Heart left ventricle (tissue), 16 donors: ENCODE data around the gene INSYN1. TPM values are rescaled to one million over a fixed set of nuclear protein-coding genes. Genes with fewer than 3 reads are reported as not detected.
A peak's percentile ranks its signal among the peaks of the same experiment; 100 is the strongest.

ENCODE experiments used
- ATAC-seq, 4 donors: fragments of 200-7000 bp; cut with Tn5 transposase; one replicate each; pipeline ENCODE4 v1.9.1; 2020 to 2022; ENCODE audit warnings: moderate library complexity in 4 of 4, mild to moderate bottlenecking in 3 of 4, moderate number of reproducible peaks in 1 of 4
- DNase-seq, 5 donors: peaks; one replicate each; pipeline ENCODE4 v3.0.0-alpha.2; 2020
- H3K27ac ChIP-seq, 12 donors: fragments of 200-600 bp; sonication (generic) in 4 of 12; one replicate each; pipeline versions ENCODE4 v1.5.0 to v1.8.0; 2016 to 2022; ENCODE audit warnings: mild to moderate bottlenecking in 2 of 12
- H3K27me3 ChIP-seq, 9 donors: fragments of 200-600 bp; sonication (generic) in 2 of 9; one replicate each; pipeline versions ENCODE4 v1.5.1 to v1.8.0; 2016 to 2022; ENCODE audit warnings: mild to moderate bottlenecking in 3 of 9
- H3K36me3 ChIP-seq, 9 donors: fragments of 200-600 bp; sonication (generic) in 2 of 9; one replicate each; pipeline versions ENCODE4 v1.5.0 to v1.8.0; 2018 to 2022; ENCODE audit warnings: mild to moderate bottlenecking in 2 of 9
- H3K4me1 ChIP-seq, 12 donors: fragments of 200-600 bp; sonication (generic) in 4 of 12; one replicate each; pipeline versions ENCODE4 v1.5.0 to v1.8.0; 2016 to 2022; ENCODE audit warnings: mild to moderate bottlenecking in 3 of 12
- H3K4me3 ChIP-seq, 12 donors: fragments of 200-600 bp; sonication (generic) in 4 of 12; one replicate each; pipeline versions ENCODE4 v1.5.0 to v1.8.0; 2017 to 2022; ENCODE audit warnings: mild to moderate bottlenecking in 9 of 12, moderate library complexity in 4 of 12
- H3K9me3 ChIP-seq, 12 donors: fragments of 200-600 bp; sonication (generic) in 4 of 12; one replicate each; pipeline versions ENCODE4 v1.5.0 to v1.8.0; 2016 to 2022; ENCODE audit warnings: mild to moderate bottlenecking in 1 of 12
- POLR2A ChIP-seq, 2 donors: fragments of 450-650 bp; IDR thresholded peaks; one replicate each; pipeline ENCODE4 v1.6.1; 2017; ENCODE audit warnings: antibody characterized with exemption in 2 of 2, mild to moderate bottlenecking in 2 of 2, moderate library complexity in 2 of 2
- WGBS, 4 donors: extraction: QIAGEN DNeasy Blood & Tissue Kit in 2 of 4; methylation state at CpG; one replicate each; pipeline versions ENCODE4 v1.1.5 to v1.1.7; 2013 to 2018; 5-methylcytosine and 5-hydroxymethylcytosine counted together
- intact Hi-C, 10 donors: fragments of 100-400 bp; cut with DNase I; formaldehyde crosslinking; loops; one replicate each; pipeline versions ENCODE4 v1.11.1 to v1.14.2; 2022
- polyA plus RNA-seq, 2 donors: library from polyadenylated mRNA; stranded (reverse); fragments of 200-250 nt; gene quantifications; one replicate each; pipeline ENCODE4 v1.2.3, GENCODE V29; 2013
- total RNA-seq, 9 donors: library from RNA; depleted of rRNA in 2 of 9; stranded (reverse); fragments of >200 nt in 2 of 9; fragmentation: NEBNext Ultra II Directional in 3 of 9; extraction: Animal tissue kit (Norgen Biotek cat#: 25700) in 3 of 9; gene quantifications; one replicate each; pipeline versions ENCODE4 v1.1.0 to v1.2.4, GENCODE V29; 2016 to 2023
- TF ChIP-seq, protein P1 (sequence below), 12 donors: fragments of 200-600 bp; sonication (generic) in 4 of 12; IDR thresholded peaks; one replicate each; pipeline versions ENCODE4 v1.5.0 to v1.8.0; 2018 to 2022; ENCODE audit warnings: antibody characterized with exemption in 12 of 12, mild to moderate bottlenecking in 5 of 12
- donor health status: ischemic (EF 13 %, LVEDD 7.1; RV severe dilation, severe dysfunction).
- donor health status: healthy with polysubstance abuse.
- donor health status: DM: no; HTN: yes; CAD: no.
- donor health status: DM: no; HTN: no; CAD: no.
- donor health status: ischemic (EF 25% LVEDD 6.9; RV normal size, moderate dysfunction).
- donor health status: ischemic (EF 25% LVEDD 5.7; RV mildly dilated, moderate dysfunction).
- donor health status: healthy.
- donor health status: DM: yes; HTN: yes; CAD: no.
- donor health status: ischemic (EF 35%, LVEDD 5.7; RV mildly dilated, moderate dysfunction).
- donor health status: nonischemic (EF 11% LVEDD 7.7; RV severe dilation, severe dysfunction).
- donor health status: DM: yes; HTN: yes; CAD: no.
- donor health status: PGD.
- donor health status: ischemic (EF 29% LVEDD 5.4; RV normal size, mild dysfunction).
- donor health status: nonischemic (EF 23%, LVEDD 6.1; RV moderate dilation, normal function).

INSYN1 gene
- total and polyA plus RNA-seq, 11 donors: 51.5 to 182 (median 107) TPM

DNA sequence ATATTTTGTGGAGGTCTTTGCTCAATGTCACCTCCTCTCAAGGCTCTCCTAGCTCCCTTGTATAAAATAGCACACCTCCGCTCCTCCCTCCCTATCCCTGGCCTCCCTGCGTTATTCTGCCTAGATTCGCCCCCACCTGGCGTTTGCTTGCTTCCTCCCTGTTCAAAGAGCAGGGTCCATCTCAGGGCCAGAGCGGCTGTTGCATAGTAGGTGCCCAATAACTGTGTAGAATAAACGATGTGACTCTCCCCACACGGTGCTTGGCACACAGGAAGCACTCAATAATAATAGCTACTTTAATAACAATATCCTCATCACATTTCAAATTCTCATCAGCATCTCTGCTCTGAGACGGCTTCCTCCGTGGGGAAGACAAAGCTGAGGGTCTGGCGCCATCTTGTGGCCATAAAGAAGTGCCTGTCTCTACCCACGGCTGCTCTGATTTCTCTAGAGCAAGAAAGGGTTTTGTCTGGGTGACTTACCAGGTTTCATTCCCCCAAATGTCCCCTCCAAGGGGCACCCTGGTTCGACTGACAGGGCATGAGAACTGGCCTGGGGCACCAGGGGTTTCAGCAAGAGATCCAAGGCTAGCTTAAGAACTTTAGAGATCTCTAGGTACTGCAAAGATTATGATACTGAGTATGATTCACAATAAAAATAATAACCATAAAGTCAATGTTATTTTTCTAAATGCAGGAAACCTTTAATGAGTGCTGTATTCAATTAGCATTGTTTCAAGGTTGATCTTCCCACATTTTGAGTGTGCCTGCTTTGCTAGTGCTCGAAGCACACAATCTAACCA lies 52.9 kb downstream of the INSYN1 start:
- Histone ChIP-seq H3K36me3 (peaks cover 0 to 28% (median 13%) of the 10 kb centered on the region in 9 donors), H3K4me1 (peaks cover 0 to 36% (median 27%) of the 10 kb centered on the region in 12 donors), H3K4me3 (no peak overlapping the region), H3K9me3 (no peaks in the 10 kb centered on the region), H3K27me3 (no peaks in the 10 kb centered on the region), H3K27ac (no peak overlapping the region)
- peak; percentile 67 to 83 (median 77) for DNase-seq
- TF ChIP-seq, protein P1, sequence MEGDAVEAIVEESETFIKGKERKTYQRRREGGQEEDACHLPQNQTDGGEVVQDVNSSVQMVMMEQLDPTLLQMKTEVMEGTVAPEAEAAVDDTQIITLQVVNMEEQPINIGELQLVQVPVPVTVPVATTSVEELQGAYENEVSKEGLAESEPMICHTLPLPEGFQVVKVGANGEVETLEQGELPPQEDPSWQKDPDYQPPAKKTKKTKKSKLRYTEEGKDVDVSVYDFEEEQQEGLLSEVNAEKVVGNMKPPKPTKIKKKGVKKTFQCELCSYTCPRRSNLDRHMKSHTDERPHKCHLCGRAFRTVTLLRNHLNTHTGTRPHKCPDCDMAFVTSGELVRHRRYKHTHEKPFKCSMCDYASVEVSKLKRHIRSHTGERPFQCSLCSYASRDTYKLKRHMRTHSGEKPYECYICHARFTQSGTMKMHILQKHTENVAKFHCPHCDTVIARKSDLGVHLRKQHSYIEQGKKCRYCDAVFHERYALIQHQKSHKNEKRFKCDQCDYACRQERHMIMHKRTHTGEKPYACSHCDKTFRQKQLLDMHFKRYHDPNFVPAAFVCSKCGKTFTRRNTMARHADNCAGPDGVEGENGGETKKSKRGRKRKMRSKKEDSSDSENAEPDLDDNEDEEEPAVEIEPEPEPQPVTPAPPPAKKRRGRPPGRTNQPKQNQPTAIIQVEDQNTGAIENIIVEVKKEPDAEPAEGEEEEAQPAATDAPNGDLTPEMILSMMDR (IDR thresholded peaks at IDR 0.05): peak; percentile 89 to 99 (median 95)
- no peak for TF ChIP-seq POLR2A (IDR thresholded peaks at IDR 0.05)
- intact Hi-C loops: loop anchor here in 9 of 10 donors (1.0 to 10.0 kb wide), 11 partner anchors 23 to 395 kb away; partner anchors contain the start of gene NPTN (in 1 of the 9)
- ATAC-seq: peak in 3 of 4 donors; percentile 38 to 54 (median 43)
- 33 to 35% (median 34%) methylated on average over 13 of the region's 13 CpGs for WGBS, 4 donors

DNA sequence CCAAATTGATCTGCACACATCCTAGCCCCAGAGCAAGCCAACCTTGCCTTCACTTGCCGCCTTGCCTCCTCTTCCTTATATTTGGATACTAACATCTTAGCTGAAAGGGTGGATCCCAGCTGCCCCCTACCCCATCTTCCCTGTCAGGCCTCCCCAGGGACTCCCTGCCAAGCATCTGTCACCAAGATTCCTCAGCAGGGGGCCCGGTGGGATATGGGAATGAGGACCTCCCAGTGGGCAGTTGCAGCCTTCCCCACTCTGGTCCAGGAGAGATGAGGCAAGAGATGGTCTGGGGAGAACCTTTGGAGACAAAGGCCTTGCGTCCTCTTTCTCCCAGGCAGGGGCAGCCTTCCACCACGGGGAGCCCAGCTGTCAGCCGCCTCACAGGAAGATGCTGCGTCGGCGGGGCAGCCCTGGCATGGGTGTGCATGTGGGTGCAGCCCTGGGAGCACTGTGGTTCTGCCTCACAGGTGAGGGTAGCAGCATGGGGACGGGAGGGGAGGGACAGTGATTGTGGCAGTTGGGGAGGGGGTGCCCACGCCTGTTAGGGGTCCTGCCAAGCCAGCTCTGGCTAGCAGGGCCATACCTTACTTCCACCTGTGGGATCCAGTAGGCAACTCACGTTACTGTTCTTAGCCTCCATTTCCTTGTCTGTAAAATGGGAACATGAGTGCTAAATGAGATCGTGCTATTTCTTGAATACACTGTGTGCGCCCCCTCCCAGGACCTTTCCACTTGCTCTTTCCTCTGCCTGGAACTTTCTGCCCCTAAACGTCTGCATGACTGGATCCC lies 53.7 kb downstream of the INSYN1 start:
- H3K4me1 ChIP-seq: peaks cover 0 to 42% (median 35%) of the 10 kb centered on the region in 12 donors
- DNase-seq (no peak), ATAC-seq (no peak)
- peaks cover 0 to 2% (median 0%) of the 10 kb centered on the region in 9 donors for H3K27me3 ChIP-seq
- intact Hi-C loops: loop anchor here (1.0 to 10.0 kb wide), 13 partner anchors 22 to 395 kb away; partner anchors contain the start of gene NPTN (in 2 of the 10)
- 76 to 86% (median 78%) methylated on average over 10 to 14 of the region's 14 CpGs for WGBS, 4 donors
- H3K9me3 ChIP-seq: no peaks in the 10 kb centered on the region
- no peak overlapping the region for H3K27ac ChIP-seq
- H3K36me3 ChIP-seq: peaks cover 0 to 22% (median 10%) of the 10 kb centered on the region in 9 donors
- no peak overlapping the region for H3K4me3 ChIP-seq
- TF ChIP-seq, protein P1 (IDR thresholded peaks at IDR 0.05): no peak
- no peak for TF ChIP-seq POLR2A (IDR thresholded peaks at IDR 0.05)

DNA sequence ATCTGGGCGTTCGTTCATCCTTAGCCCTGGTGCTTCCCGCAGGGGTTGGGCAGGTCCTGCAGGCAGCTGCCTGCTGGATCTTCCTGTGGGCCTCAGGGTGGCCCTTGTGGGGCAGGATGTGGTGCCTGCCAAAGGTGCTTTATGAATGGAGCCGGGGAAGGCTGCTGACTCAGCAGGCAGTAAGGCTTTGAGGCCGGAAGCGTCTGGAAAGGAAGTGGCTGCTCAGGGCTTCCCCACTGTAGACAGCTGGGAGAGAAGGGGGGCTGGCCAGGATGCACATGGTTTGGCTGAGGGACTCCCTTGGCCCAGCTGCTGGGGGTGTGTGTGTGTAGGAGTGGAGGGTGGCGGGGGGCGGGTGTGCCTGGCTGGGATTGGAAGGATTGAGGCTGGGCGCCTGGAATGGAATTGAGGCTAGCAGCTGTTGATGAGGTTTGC lies 56.1 kb downstream of the INSYN1 start:
- peaks cover 0 to 6% (median 0%) of the 10 kb centered on the region in 9 donors for H3K36me3 ChIP-seq
- 8 to 20% (median 14%) methylated on average over 9 of the region's 9 CpGs for WGBS, 4 donors
- peak overlapping the region in 6 of 12 donors; percentile 5 to 47 (median 25) for H3K27ac ChIP-seq
- DNase-seq (peak; percentile 90 to 94 (median 92)), ATAC-seq (peak; percentile 89 to 97 (median 92))
- intact Hi-C loops: loop anchor here in 8 of 10 donors (5.0 to 10.0 kb wide), 4 partner anchors 60 to 390 kb away; partner anchors contain the start of gene NPTN (in 1 of the 8)
- TF ChIP-seq, protein P1 (IDR thresholded peaks at IDR 0.05): no peak
- TF ChIP-seq POLR2A (IDR thresholded peaks at IDR 0.05): no peak
- no peaks in the 10 kb centered on the region for H3K9me3 ChIP-seq
- H3K4me3 ChIP-seq: no peak overlapping the region
- H3K4me1 ChIP-seq: peaks cover 0 to 56% (median 46%) of the 10 kb centered on the region in 12 donors
- H3K27me3 ChIP-seq: peaks cover 0 to 6% (median 0%) of the 10 kb centered on the region in 9 donors
